ENCODE data around the gene CASTOR2.
"Not testable (repeated sequence)": the region's sequence is repeated elsewhere in the genome, so short reads cannot be mapped to it uniquely, and the experiment has no call there.

Gene CASTOR2

DNA sequence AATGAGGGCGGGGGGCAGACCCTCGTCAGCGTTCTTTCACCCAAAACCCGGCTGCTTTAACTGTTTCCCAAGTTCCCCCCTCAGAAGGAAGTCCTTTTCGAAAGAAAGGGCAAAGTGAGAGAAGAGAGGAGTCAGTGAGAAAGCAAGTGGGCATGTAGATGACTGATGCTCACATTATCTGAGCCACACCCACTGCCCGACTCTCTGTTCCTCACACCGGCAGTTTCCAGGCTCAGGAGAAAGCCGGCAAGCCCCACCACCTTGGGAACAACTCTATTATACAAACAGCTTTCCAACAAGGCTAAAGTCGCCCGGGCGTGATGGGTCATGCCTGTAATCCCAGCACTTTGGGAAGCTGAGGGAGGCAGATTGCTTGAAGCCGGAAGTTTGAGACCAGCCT lies 86.0 kb downstream of the CASTOR2 start:
- DNase-seq (ENCODE audit: low read depth in 2 of 2): no peak

GRCh38 chr7:75054744-75055143 lies 90.2 kb downstream of the CASTOR2 start:
- DNase-seq (ENCODE audit: low read depth in 2 of 2): no peak

DNA sequence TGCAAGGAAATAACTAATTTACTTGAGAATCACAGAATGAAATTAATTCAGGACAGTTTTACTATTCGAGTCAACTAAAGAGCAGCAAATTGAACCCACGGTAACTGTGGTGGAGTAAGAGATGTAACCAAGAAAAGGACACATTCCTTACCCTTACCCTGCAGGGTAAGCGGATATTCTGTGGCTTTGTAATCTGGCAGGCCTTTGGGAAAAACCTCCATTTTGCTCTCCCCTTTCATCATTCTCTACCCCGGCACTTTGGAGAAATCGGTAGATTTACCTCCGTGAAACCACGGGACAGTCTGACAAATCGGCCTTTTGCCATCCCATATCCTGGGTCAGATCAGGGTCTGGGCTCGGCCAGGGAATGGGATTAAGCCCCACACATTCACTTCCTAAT lies 90.7 kb downstream of the CASTOR2 start:
- no peak for DNase-seq (ENCODE audit: low read depth in 2 of 2)

DNA sequence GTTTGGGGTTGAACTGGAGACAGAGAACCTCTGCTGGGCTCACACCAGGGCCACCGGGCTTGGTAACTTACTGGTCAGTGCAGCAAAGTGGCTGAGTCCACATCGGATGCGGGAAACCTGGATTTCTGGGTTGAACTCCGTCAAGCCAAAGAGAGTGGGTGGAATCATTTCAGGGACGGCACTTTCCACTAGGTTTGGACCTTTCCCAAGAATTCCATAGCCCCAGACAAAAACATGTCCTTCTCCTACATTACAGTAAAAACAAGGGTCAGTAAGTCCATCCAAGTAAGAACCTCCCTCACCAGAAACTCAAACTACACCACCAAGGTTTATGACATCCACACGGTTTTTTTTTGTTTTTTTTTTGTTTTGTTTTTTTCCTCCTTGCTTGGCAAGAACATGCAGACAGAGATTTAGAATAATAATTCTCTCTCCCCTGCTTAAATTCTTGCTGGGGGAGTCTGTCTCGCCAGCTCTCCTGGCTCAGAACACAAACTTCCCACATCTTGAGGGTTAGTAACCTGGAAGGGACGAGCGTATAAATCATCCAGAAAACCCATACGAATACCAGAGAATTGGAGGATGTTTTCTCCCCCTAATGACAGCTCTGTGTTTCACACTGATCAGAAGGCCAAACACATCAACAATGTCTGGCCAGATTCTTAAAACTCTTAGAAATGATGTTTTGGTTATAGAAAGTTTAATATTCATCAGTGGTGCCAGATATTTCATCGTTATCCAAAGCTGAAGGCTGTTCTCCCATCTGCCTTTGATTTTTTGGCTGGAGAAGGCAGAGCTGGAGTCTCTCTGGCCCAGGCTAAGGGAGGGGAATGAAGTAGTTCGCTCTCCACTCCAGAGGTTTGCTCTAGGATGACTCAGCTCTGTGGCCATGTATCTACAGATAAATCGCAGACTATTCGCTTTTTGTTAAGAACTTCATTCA lies 91.6 kb downstream of the CASTOR2 start:
- no peak for DNase-seq (ENCODE audit: low read depth in 2 of 2)

GRCh38 chr7:75058406-75058805 lies 93.9 kb downstream of the CASTOR2 start:
- DNase-seq (ENCODE audit: low read depth in 2 of 2): no peak

GRCh38 chr7:75064291-75064690 lies 99.8 kb downstream of the CASTOR2 start:
- no peak for DNase-seq (ENCODE audit: low read depth in 2 of 2)

GRCh38 chr7:75064801-75065200 lies 100.3 kb downstream of the CASTOR2 start:
- DNase-seq (ENCODE audit: low read depth in 2 of 2): no peak

DNA sequence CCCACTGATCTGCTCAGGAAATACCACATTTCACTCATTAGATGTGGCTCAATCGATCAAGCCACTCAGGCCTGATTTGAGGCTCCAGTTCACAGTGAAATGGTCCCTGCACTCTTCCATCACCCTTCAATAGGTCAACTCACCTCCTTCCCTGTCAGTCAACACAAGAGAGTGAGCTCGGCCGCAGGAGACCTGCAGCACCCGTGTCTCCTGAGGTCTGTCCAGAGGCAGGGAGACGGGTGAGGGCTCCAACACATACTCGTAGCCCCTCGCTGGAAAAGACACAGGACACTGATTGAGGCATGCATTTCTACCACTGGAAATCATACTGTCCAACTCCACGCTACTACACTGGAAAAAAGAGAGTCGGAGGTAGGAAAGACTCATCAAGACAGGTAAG lies 102.0 kb downstream of the CASTOR2 start:
- DNase-seq (ENCODE audit: low read depth in 2 of 2): no peak

- no peak for DNase-seq (ENCODE audit: low read depth in 2 of 2)
These were observed 108.4 kb downstream of the CASTOR2 start for GRCh38 chr7:75072981-75073283.

GRCh38 chr7:75074262-75074641 lies 109.7 kb downstream of the CASTOR2 start:
- not testable (repeated sequence) for DNase-seq (ENCODE audit: low read depth in 2 of 2)

Data from stimulated activated CD8-positive, alpha-beta memory T cell treated with anti-CD3 and anti-CD28 coated beads, Interleukin-15, amount 100 ng/mL, for 48 hours (primary cell).